Memory B cell (primary cell): ENCODE results near the gene KRR1.
A peak's percentile ranks its signal among the peaks of the same experiment; 100 is the strongest.
"Not testable (repeated sequence)": the region's sequence is repeated elsewhere in the genome, so short reads cannot be mapped to it uniquely, and the experiment has no call there.

Experiments used
- ATAC-seq: fragments of 150-1000 bp; cut with Tn5 transposase; 2 replicates; pipeline ENCODE4 v1.10.0; 2021; ENCODE audit warnings: low read depth, mild to moderate bottlenecking, moderate library complexity
- DNase-seq, 2 donors: peaks; one replicate each; pipeline ENCODE4 v3.0.0; 2022; ENCODE audit warnings: low spot score in 2 of 2
- H3K27ac Mint-ChIP-seq: one replicate; pipeline ENCODE4 v1.8.0; 2022; ENCODE audit warnings: mild to moderate bottlenecking, moderate library complexity, mixed read lengths
- H3K27me3 Mint-ChIP-seq: one replicate; pipeline ENCODE4 v1.8.0; 2022; ENCODE audit warnings: mixed read lengths
- H3K36me3 Mint-ChIP-seq: one replicate; pipeline ENCODE4 v1.8.0; 2022; ENCODE audit warnings: mild to moderate bottlenecking, mixed read lengths
- H3K4me1 Mint-ChIP-seq: one replicate; pipeline ENCODE4 v1.8.0; 2022; ENCODE audit warnings: mixed read lengths
- H3K4me3 Mint-ChIP-seq: one replicate; pipeline ENCODE4 v1.8.0; 2022; ENCODE audit warnings: mild to moderate bottlenecking, moderate library complexity, mixed read lengths
- H3K9me3 Mint-ChIP-seq: one replicate; pipeline ENCODE4 v1.8.0; 2022; ENCODE audit warnings: mixed read lengths

The KRR1 gene

GRCh38 chr12:75539889-75540288 lies 28.5 kb upstream of the KRR1 start:
- no peaks in the 10 kb centered on the region for H3K4me1 Mint-ChIP-seq
- H3K27ac Mint-ChIP-seq = no peak overlapping the region
- peaks cover 7% of the 10 kb centered on the region for H3K27me3 Mint-ChIP-seq
- no peaks in the 10 kb centered on the region for H3K9me3 Mint-ChIP-seq
- DNase-seq = no peak
- no peak overlapping the region for H3K4me3 Mint-ChIP-seq
- no peak for ATAC-seq
- no peaks in the 10 kb centered on the region for H3K36me3 Mint-ChIP-seq

- no peak for ATAC-seq
- peaks cover 4% of the 10 kb centered on the region for H3K27me3 Mint-ChIP-seq
These were observed 21.8 kb upstream of the KRR1 start for GRCh38 chr12:75533239-75533638.

DNA sequence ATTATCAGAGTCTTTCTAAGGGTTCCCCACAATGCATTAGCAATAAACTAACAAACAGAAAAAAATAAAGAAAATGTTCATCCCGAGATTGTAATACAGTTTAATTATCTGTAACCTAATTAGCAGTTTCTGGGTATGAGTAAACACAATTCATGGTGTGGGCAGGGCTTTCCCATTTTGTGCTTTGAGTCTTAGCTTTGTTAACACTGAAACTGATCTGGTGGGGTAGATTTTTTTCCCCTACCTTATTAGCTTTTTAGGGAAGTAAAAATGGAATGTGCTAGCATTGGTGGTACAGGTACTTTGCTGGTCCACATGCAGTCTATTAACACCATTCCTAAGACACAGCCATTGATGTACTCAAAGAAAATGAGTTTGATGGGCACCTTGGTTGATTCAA lies 18.4 kb upstream of the KRR1 start:
- H3K4me1 Mint-ChIP-seq = peaks cover 5% of the 10 kb centered on the region
- H3K27ac Mint-ChIP-seq = no peak overlapping the region
- no peaks in the 10 kb centered on the region for H3K36me3 Mint-ChIP-seq
- H3K27me3 Mint-ChIP-seq = peaks cover 5% of the 10 kb centered on the region
- no peak for ATAC-seq
- no peak for DNase-seq
- no peaks in the 10 kb centered on the region for H3K9me3 Mint-ChIP-seq
- no peak overlapping the region for H3K4me3 Mint-ChIP-seq

More at GRCh38 chr12:75533239-75533638, 21.8 kb upstream of the KRR1 start:
- H3K9me3 Mint-ChIP-seq = no peaks in the 10 kb centered on the region
- DNase-seq = no peak
- no peak overlapping the region for H3K4me3 Mint-ChIP-seq
- no peak overlapping the region for H3K27ac Mint-ChIP-seq
- no peaks in the 10 kb centered on the region for H3K4me1 Mint-ChIP-seq
- no peaks in the 10 kb centered on the region for H3K36me3 Mint-ChIP-seq

DNA sequence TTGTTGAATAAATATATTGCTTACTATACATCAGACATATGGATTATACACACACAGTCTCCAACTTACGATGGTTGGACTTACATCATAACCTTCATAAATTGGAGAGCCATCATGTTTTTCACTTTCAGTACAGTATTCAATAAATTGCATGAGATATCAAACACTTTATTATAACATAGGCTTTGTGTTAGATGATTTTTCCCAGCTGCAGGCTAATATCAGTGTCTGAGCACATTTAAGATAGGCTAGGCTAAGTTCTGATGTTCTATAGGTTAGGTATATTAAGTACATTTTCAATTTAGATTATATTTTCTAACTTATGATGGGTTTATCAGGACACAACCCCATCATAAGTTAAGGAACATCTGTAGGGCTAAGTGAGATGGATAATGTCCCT lies 17.9 kb upstream of the KRR1 start:
- no peak overlapping the region for H3K4me3 Mint-ChIP-seq
- no peaks in the 10 kb centered on the region for H3K9me3 Mint-ChIP-seq
- no peak overlapping the region for H3K27ac Mint-ChIP-seq
- H3K36me3 Mint-ChIP-seq = no peaks in the 10 kb centered on the region
- no peak for DNase-seq
- peaks cover 5% of the 10 kb centered on the region for H3K4me1 Mint-ChIP-seq
- H3K27me3 Mint-ChIP-seq = peaks cover 5% of the 10 kb centered on the region
- ATAC-seq = no peak

- Mint-ChIP-seq H3K27me3 (peaks cover 5% of the 10 kb centered on the region), H3K4me3 (no peak overlapping the region)
These were observed 17.3 kb upstream of the KRR1 start for GRCh38 chr12:75528692-75529091.

GRCh38 chr12:75528272-75528671 lies 16.9 kb upstream of the KRR1 start:
- DNase-seq = no peak
- H3K9me3 Mint-ChIP-seq = no peaks in the 10 kb centered on the region
- H3K4me1 Mint-ChIP-seq = peaks cover 5% of the 10 kb centered on the region
- no peak overlapping the region for H3K27ac Mint-ChIP-seq
- H3K36me3 Mint-ChIP-seq = no peaks in the 10 kb centered on the region
- no peak for ATAC-seq
- no peak overlapping the region for H3K4me3 Mint-ChIP-seq
- peaks cover 5% of the 10 kb centered on the region for H3K27me3 Mint-ChIP-seq

More at GRCh38 chr12:75528692-75529091, 17.3 kb upstream of the KRR1 start:
- Mint-ChIP-seq H3K36me3 (no peaks in the 10 kb centered on the region), H3K27ac (no peak overlapping the region), H3K9me3 (no peaks in the 10 kb centered on the region), H3K4me1 (peaks cover 5% of the 10 kb centered on the region)
- DNase-seq (no peak), ATAC-seq (no peak)

DNA sequence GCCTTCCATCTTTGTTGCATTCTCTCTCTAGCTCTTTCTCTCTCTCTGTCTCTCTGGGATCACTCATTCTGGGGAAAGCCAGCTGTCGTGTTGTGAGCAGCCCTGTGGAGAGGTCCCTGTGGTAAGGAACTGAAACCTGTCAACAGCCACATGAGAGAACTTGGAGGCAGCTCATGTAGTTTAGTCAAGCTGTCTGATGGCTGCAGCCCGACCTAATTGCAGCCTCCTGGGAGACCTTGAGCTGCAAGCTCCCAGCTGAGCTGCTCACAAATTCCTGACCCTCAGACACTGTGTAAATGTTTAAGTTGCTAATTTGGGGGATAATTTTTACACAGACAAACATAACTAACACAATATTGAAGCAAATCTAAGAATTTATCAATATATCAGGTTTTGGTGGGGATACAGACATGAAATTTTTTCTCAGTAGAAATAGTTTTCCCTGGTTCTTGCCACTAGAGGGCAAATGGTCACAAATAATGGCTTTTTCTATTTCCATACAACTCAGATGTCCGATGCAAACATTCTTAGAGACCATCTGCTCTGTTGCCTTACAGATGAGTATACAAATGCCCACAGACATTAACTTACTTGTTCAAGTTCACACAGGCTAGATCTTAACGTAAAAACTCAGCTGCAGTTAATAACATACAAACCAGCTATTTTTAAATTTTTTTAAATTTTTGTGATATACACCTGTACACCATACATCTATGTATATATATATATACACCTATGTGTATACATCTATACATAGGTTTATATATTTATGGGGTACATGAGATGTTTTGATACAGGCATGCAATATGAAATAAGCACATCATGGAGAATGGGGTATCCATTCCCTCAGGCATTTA lies 15.5 kb upstream of the KRR1 start:
- peaks cover 10% of the 10 kb centered on the region for H3K27me3 Mint-ChIP-seq
- peaks cover 5% of the 10 kb centered on the region for H3K4me1 Mint-ChIP-seq
- no peaks in the 10 kb centered on the region for H3K9me3 Mint-ChIP-seq
- no peak overlapping the region for H3K27ac Mint-ChIP-seq
- no peak overlapping the region for H3K4me3 Mint-ChIP-seq
- peak; percentile 84 for ATAC-seq
- H3K36me3 Mint-ChIP-seq = peaks cover 2% of the 10 kb centered on the region
- peak in 1 of 2 donors; percentile 20 for DNase-seq

- Mint-ChIP-seq H3K27me3 (peaks cover 10% of the 10 kb centered on the region), H3K4me1 (peaks cover 5% of the 10 kb centered on the region), H3K9me3 (peaks cover 1% of the 10 kb centered on the region), H3K4me3 (no peak overlapping the region), H3K36me3 (peaks cover 2% of the 10 kb centered on the region), H3K27ac (no peak overlapping the region)
- no peak for ATAC-seq
- no peak for DNase-seq
These were observed 13.9 kb upstream of the KRR1 start for GRCh38 chr12:75525263-75525662.

DNA sequence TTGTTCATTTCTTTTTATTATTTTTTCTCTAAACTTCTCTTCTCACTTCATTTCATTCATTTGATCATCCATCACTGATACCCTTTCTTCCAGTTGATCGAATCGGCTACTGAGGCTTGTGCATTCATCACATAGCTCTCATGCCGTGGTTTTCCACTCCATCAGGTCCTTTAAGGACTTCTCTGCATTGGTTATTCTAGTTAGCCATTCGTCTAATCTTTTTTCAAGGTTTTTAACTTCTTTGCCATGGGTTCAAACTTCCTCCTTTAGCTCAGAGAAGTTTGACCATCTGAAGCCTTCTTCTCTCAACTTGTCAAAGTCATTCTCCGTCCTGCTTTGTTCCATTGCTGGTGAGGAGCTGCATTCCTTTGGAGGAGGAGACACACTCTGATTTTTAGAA lies 10.7 kb upstream of the KRR1 start:
- not testable (repeated sequence) for ATAC-seq, H3K4me3 Mint-ChIP-seq

GRCh38 chr12:75521224-75521623 lies 9.8 kb upstream of the KRR1 start:
- not testable (repeated sequence) for ATAC-seq, H3K27ac Mint-ChIP-seq, H3K4me1 Mint-ChIP-seq, H3K9me3 Mint-ChIP-seq, H3K36me3 Mint-ChIP-seq, H3K27me3 Mint-ChIP-seq, DNase-seq, H3K4me3 Mint-ChIP-seq

More for the DNA sequence above, 10.7 kb upstream of the KRR1 start:
- not testable (repeated sequence) for H3K4me1 Mint-ChIP-seq, H3K36me3 Mint-ChIP-seq, H3K27me3 Mint-ChIP-seq, H3K9me3 Mint-ChIP-seq, H3K27ac Mint-ChIP-seq, DNase-seq

DNA sequence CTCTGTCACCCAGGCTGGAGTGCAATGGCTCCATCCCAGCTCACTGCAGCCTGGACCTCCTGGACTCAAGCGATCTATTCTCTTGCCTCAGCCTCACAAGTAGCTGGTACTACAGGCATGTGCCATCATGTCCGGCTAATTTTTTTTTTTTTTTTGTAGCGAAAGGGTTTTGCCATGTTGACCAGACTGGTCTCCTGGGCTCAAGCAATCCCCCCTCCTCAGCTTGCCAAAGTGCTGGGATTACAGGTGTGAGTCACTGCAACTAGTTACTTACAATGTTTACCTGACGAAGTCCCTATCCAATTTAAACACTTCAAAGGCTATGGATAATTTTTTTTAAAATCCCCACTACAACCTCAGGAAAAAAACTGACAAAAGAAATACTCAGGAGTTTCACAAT lies 1.8 kb downstream of the KRR1 start:
- ATAC-seq (no peak), DNase-seq (no peak)
- Mint-ChIP-seq H3K27ac (peak overlapping the region; percentile 98), H3K4me1 (peaks cover 22% of the 10 kb centered on the region), H3K9me3 (no peaks in the 10 kb centered on the region), H3K27me3 (no peaks in the 10 kb centered on the region), H3K36me3 (peaks cover 2% of the 10 kb centered on the region), H3K4me3 (peak overlapping the region; percentile 5)

DNA sequence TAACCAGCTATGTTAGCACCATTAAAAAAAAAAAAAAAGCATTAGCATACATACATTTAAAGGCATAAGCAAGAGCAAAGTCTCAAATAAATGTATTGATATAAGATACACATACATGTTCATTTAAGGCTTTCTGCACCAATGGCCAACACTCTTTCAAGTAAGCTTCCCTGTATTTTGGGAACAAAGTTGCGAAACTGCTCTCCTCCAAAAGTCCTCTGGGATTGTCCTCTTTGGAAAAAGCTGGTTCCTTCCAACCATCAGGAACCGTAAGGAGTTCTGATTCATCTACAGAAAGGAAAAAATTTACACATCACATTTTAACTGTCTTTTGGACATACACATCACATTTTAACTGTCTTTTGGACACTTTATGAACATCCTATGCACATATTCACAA lies 3.2 kb downstream of the KRR1 start:
- ATAC-seq (no peak), DNase-seq (no peak)
- peaks cover 4% of the 10 kb centered on the region for H3K36me3 Mint-ChIP-seq
- no peak overlapping the region for H3K27ac Mint-ChIP-seq
- no peaks in the 10 kb centered on the region for H3K9me3 Mint-ChIP-seq
- no peaks in the 10 kb centered on the region for H3K27me3 Mint-ChIP-seq
- H3K4me3 Mint-ChIP-seq = no peak overlapping the region
- H3K4me1 Mint-ChIP-seq = peaks cover 22% of the 10 kb centered on the region

GRCh38 chr12:75507086-75507485 lies 4.3 kb downstream of the KRR1 start:
- DNase-seq (no peak), ATAC-seq (no peak)
- no peaks in the 10 kb centered on the region for H3K9me3 Mint-ChIP-seq
- H3K36me3 Mint-ChIP-seq = peaks cover 4% of the 10 kb centered on the region
- peaks cover 22% of the 10 kb centered on the region for H3K4me1 Mint-ChIP-seq
- no peak overlapping the region for H3K4me3 Mint-ChIP-seq
- no peak overlapping the region for H3K27ac Mint-ChIP-seq
- no peaks in the 10 kb centered on the region for H3K27me3 Mint-ChIP-seq

GRCh38 chr12:75505706-75506312 lies 5.6 kb downstream of the KRR1 start:
- H3K27ac Mint-ChIP-seq = no peak overlapping the region
- peaks cover 13% of the 10 kb centered on the region for H3K4me1 Mint-ChIP-seq
- no peak overlapping the region for H3K4me3 Mint-ChIP-seq
- H3K36me3 Mint-ChIP-seq = peaks cover 4% of the 10 kb centered on the region
- H3K9me3 Mint-ChIP-seq = no peaks in the 10 kb centered on the region
- ATAC-seq (peak; percentile 44), DNase-seq (peak in 1 of 2 donors; percentile 28)
- H3K27me3 Mint-ChIP-seq = no peaks in the 10 kb centered on the region
